Cardiac muscle cell (in vitro differentiated cells and primary cell): Measurements from ENCODE around the gene MYBBP1A. TPM values are rescaled to one million over a fixed set of nuclear protein-coding genes. Genes with fewer than 3 reads are reported as not detected.
A peak's percentile ranks its signal among the peaks of the same experiment; 100 is the strongest.

Experiments
- DNase-seq, 2 donors: peaks; one replicate each; pipeline versions ENCODE4 v3.0.0 to v3.0.0-alpha.2; 2010 to 2017; ENCODE audit warnings: low read depth in 1 of 2, low spot score in 1 of 2
- H3K27ac ChIP-seq: fragments of 200-600 bp; sonication (generic); 2 replicates; pipeline ENCODE4 v1.5.1; 2016
- H3K27me3 ChIP-seq: fragments of 200-600 bp; sonication (generic); 2 replicates; pipeline ENCODE4 v1.6.0; 2016; ENCODE audit warnings: control low read depth
- H3K36me3 ChIP-seq: fragments of 200-600 bp; sonication (generic); 2 replicates; pipeline ENCODE4 v1.5.1; 2016; ENCODE audit warnings: control low read depth
- H3K4me1 ChIP-seq: fragments of 200-600 bp; sonication (generic); 2 replicates; pipeline ENCODE4 v1.8.1; 2017; ENCODE audit warnings: low read depth, mild to moderate bottlenecking, mixed run types
- H3K4me3 ChIP-seq: fragments of 200-600 bp; sonication (generic); 2 replicates; pipeline ENCODE4 v1.5.1; 2016; ENCODE audit warnings: mild to moderate bottlenecking
- H3K9me3 ChIP-seq: fragments of 200-600 bp; sonication (generic); 2 replicates; pipeline ENCODE4 v1.5.1; 2017; ENCODE audit warnings: low read depth, mild to moderate bottlenecking, control low read depth
- polyA plus RNA-seq: library from polyadenylated mRNA; unstranded; fragments of >200 nt; fragmentation: Nextera tagmentation; extraction: Ambion mirVana; gene quantifications from 2 replicates; pipeline ENCODE4 v1.2.1, GENCODE V29; 2016
- total RNA-seq: library from RNA; depleted of rRNA; stranded (reverse); fragments of >200 nt; gene quantifications from 2 replicates; pipeline ENCODE4 v1.2.3, GENCODE V29; 2016
- TF ChIP-seq, protein P1 (sequence below): IDR thresholded peaks from 2 replicates; pipeline ENCODE4 v1.5.1; 2012; ENCODE audit warnings: low read depth, mild to moderate bottlenecking, low read length

The MYBBP1A gene
- total and polyA plus RNA-seq, 2 experiments from 2014 or later, result 51.5 to 57.1 TPM

DNA sequence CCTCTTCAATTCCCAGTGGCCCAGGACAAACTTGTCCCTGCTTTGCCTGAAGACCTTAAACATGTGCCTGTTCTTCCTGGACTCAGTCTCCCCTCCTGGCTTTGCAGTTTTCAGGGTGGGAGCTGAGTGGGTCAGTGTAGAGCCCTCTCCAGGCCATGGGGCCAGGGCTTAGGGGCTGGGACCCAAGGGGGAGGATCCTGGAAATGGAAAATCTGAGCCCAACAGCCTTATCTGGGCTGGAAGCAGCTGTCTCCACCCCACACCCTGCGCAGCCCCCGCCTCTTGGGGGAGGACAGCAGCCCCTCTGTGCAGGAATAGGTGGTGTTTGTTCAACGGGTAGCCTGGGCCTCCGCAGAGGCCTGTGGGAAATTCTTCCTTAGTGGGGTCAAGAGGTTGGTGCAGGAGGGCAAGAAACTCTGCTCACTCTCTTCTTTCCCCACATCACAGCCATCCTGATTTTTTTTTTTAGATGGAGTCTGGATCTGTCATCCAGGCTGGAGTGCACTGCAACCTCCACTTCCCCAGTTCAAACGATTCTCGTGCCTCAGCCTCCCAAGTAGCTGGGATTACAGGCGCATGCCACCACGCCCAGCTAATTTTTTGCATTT lies 22.3 kb upstream of the MYBBP1A start:
- Histone ChIP-seq H3K9me3 (no peaks in the 10 kb centered on the region), H3K27me3 (no peaks in the 10 kb centered on the region), H3K4me1 (peaks cover 36% of the 10 kb centered on the region), H3K36me3 (no peaks in the 10 kb centered on the region), H3K4me3 (no peak overlapping the region), H3K27ac (peak overlapping the region; percentile 93)
- TF ChIP-seq, protein P1, sequence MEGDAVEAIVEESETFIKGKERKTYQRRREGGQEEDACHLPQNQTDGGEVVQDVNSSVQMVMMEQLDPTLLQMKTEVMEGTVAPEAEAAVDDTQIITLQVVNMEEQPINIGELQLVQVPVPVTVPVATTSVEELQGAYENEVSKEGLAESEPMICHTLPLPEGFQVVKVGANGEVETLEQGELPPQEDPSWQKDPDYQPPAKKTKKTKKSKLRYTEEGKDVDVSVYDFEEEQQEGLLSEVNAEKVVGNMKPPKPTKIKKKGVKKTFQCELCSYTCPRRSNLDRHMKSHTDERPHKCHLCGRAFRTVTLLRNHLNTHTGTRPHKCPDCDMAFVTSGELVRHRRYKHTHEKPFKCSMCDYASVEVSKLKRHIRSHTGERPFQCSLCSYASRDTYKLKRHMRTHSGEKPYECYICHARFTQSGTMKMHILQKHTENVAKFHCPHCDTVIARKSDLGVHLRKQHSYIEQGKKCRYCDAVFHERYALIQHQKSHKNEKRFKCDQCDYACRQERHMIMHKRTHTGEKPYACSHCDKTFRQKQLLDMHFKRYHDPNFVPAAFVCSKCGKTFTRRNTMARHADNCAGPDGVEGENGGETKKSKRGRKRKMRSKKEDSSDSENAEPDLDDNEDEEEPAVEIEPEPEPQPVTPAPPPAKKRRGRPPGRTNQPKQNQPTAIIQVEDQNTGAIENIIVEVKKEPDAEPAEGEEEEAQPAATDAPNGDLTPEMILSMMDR, result no peak
- peak in 1 of 2 donors; percentile 41 for DNase-seq

DNA sequence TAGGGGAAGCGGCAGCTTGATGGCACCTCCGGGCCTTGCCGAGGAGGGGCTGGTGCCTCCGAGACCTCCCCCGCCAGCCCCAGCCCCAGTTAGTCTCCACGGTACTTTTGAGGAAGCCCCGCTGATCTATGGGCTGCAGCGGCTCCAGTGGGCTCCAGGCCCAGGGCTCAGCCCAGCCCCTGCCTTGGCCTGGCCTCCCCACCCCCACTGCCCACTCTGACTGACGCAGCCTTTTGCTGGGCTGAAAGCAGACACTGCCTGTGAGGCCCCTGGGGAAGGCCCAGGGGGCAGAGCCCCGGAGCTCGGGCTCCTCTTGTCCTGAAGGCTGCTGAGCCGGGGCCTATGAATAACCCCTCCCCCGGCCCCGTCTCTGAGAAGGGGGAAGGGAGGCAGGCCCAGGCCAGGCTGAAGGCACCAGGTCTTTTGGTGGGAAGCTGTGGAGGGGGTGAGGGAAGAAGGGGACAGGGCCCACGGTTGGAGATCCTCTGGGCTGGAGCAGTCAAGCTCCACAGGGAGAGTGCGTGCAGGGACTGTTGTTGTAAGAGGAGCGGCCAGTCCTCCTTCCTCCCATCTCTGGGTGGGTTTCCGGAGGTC lies 21.6 kb upstream of the MYBBP1A start:
- Histone ChIP-seq H3K27ac (peak overlapping the region; percentile 93), H3K27me3 (no peaks in the 10 kb centered on the region), H3K4me3 (no peak overlapping the region), H3K9me3 (no peaks in the 10 kb centered on the region), H3K36me3 (no peaks in the 10 kb centered on the region), H3K4me1 (peaks cover 30% of the 10 kb centered on the region)
- TF ChIP-seq, protein P1, result no peak
- DNase-seq, result peak; percentile 31 to 86

GRCh38 chr17:4576161-4576558 lies 21.0 kb upstream of the MYBBP1A start:
- TF ChIP-seq, protein P1, result no peak
- no peaks in the 10 kb centered on the region for H3K36me3 ChIP-seq
- peak overlapping the region; percentile 93 for H3K27ac ChIP-seq
- no peak for DNase-seq
- no peaks in the 10 kb centered on the region for H3K9me3 ChIP-seq
- no peaks in the 10 kb centered on the region for H3K27me3 ChIP-seq
- no peak overlapping the region for H3K4me3 ChIP-seq
- H3K4me1 ChIP-seq, result peaks cover 30% of the 10 kb centered on the region

GRCh38 chr17:4574448-4575045 lies 19.4 kb upstream of the MYBBP1A start:
- Histone ChIP-seq H3K27ac (no peak overlapping the region), H3K27me3 (no peaks in the 10 kb centered on the region), H3K4me3 (no peak overlapping the region), H3K36me3 (no peaks in the 10 kb centered on the region), H3K4me1 (peaks cover 30% of the 10 kb centered on the region), H3K9me3 (no peaks in the 10 kb centered on the region)
- no peak for DNase-seq
- TF ChIP-seq, protein P1, result no peak

DNA sequence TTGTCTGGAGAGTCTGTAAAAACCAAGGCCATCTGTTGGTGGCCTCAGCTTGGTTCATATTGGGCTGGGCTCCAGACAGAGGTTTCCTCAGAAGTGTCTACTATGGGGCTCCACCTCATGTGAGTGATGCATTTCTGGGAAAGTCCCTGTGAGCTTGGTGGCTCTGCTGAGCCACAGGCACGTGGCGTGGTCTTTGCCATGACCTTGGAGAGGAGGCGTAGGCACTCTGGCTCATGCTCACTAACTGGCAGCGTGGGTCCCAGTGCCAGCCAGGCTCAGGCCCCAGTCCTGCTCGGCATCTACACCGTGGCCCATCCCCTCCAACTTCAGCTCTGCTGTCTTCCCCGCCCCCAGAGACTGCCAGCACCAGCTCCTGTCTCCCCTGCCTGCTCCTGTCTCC lies 18.5 kb upstream of the MYBBP1A start:
- TF ChIP-seq, protein P1, result no peak
- no peak for DNase-seq
- Histone ChIP-seq H3K4me1 (peaks cover 30% of the 10 kb centered on the region), H3K9me3 (no peaks in the 10 kb centered on the region), H3K36me3 (no peaks in the 10 kb centered on the region), H3K27ac (peak overlapping the region; percentile 5), H3K4me3 (no peak overlapping the region), H3K27me3 (no peaks in the 10 kb centered on the region)
